HCT116 (cell line): ENCODE data around the gene SLC25A29. TPM values are rescaled to one million over a fixed set of nuclear protein-coding genes. Genes with fewer than 3 reads are reported as not detected.

Source experiments
- ATAC-seq: fragments of 200-7000 bp; cut with Tn5 transposase; 2 replicates; pipeline ENCODE4 v1.9.1; 2020; ENCODE audit warnings: mild to moderate bottlenecking, moderate library complexity
- BruUV-seq: library from RNA; stranded (reverse); fragments of 400-500 nt; replicated peaks from 2 replicates; lab custom pipeline; 2021; lab: Mats Ljungman, UMichigan
- CTCF ChIA-PET: fragments of 300-600 bp; sonication (Branson Sonifier 250); formaldehyde crosslinking; loops from one replicate; lab custom pipeline; 2021; ENCODE audit warnings: antibody characterized with exemption; lab: Charles Lee
- POLR2A ChIA-PET: fragments of 300-600, 350-600 bp; sonication (Branson Sonifier 250); formaldehyde crosslinking; loops from one replicate; lab custom pipeline; 2021; ENCODE audit warnings: antibody characterized with exemption; lab: Charles Lee
- RAD21 ChIA-PET, 2 experiments: fragments of 300-600 bp; sonication (Branson Sonifier 250); formaldehyde crosslinking; loops; one replicate each; lab custom pipeline; 2023; ENCODE audit warnings: low total read pairs in 2 of 2; ENCODE audit not compliant: uncharacterized antibody in 2 of 2, unreplicated experiment in 2 of 2, low non-redundant PET in 1 of 2; lab: Charles Lee
- DNase-seq: peaks from one replicate; pipeline ENCODE4 v3.0.0-alpha.2; 2010; ENCODE audit warnings: low read depth, low spot score
- H2AFZ ChIP-seq: fragments of 200-600 bp; shearing (Covaris generic), sonication (generic); 2 replicates; pipeline ENCODE4 v1.6.1; 2017; ENCODE audit warnings: low read depth, mixed run types, mixed read lengths, antibody characterized with exemption, low read length; ENCODE audit not compliant: poor library complexity, severe bottlenecking
- H3K27ac ChIP-seq: 2 replicates; pipeline ENCODE4 v1.5.1; 2012; ENCODE audit warnings: low read depth, low read length
- H3K27me3 ChIP-seq: fragments of 200-600 bp; sonication (generic); 2 replicates; pipeline ENCODE4 v1.6.1; 2016; ENCODE audit warnings: mixed run types, low read length, mixed read lengths; ENCODE audit not compliant: insufficient read depth
- H3K36me3 ChIP-seq, 2 experiments: fragments of 200-500 bp in 1 of 2; fragments of 200-600 bp in 1 of 2; sonication (Bioruptor generic) in 1 of 2; sonication (generic) in 1 of 2; 2 replicates each; pipeline versions ENCODE4 v1.5.1 to v1.6.1; 2014 to 2016; ENCODE audit warnings: low read length in 2 of 2, inconsistent platforms in 1 of 2, mixed read lengths in 1 of 2, mixed run types in 1 of 2; ENCODE audit not compliant: insufficient read depth in 2 of 2, control insufficient read depth in 1 of 2
- H3K4me1 ChIP-seq, 2 experiments: fragments of 200-600 bp in 1 of 2; sonication (generic) in 1 of 2; 2 replicates each; pipeline versions ENCODE4 v1.5.1 to v1.6.1; 2012 to 2017; ENCODE audit warnings: low read length in 2 of 2, inconsistent platforms in 1 of 2, mild to moderate bottlenecking in 1 of 2, mixed read lengths in 1 of 2, mixed run types in 1 of 2, moderate library complexity in 1 of 2; ENCODE audit not compliant: insufficient read depth in 2 of 2, control insufficient read depth in 1 of 2
- H3K4me2 ChIP-seq: fragments of 200-600 bp; sonication (generic); 2 replicates; pipeline ENCODE4 v1.6.1; 2017; ENCODE audit warnings: mixed run types, low read length, mixed read lengths
- H3K4me3 ChIP-seq, 2 experiments: fragments of 200-600 bp in 1 of 2; sonication (generic) in 1 of 2; replicated peaks in 1 of 2; 2 replicates each; pipeline ENCODE4 v1.5.1; 2011 to 2016; ENCODE audit warnings: low read length in 2 of 2, control low read depth in 1 of 2, low read depth in 1 of 2, mild to moderate bottlenecking in 1 of 2, mixed read lengths in 1 of 2, mixed run types in 1 of 2
- H3K79me2 ChIP-seq: fragments of 200-600 bp; sonication (generic); 2 replicates; pipeline ENCODE4 v1.6.1; 2017; ENCODE audit warnings: mild to moderate bottlenecking, mixed run types, low read length, moderate library complexity, mixed read lengths; ENCODE audit not compliant: insufficient read depth
- H3K9ac ChIP-seq: fragments of 200-600 bp; sonication (generic); 2 replicates; pipeline ENCODE4 v1.6.1; 2016; ENCODE audit warnings: low read length, mixed read lengths
- H3K9me2 ChIP-seq: fragments of 200-600 bp; sonication (generic), shearing (Covaris generic); 2 replicates; pipeline ENCODE4 v1.6.1; 2017; ENCODE audit warnings: mixed run types, mild to moderate bottlenecking, moderate library complexity; ENCODE audit not compliant: insufficient read depth
- H3K9me3 ChIP-seq, 2 experiments: fragments of 200-500 bp in 1 of 2; fragments of 200-600 bp in 1 of 2; sonication (Bioruptor generic) in 1 of 2; sonication (generic) in 1 of 2; 2 replicates each; pipeline ENCODE4 v1.6.1; 2014 to 2017; ENCODE audit warnings: low read length in 2 of 2, mixed read lengths in 2 of 2, inconsistent platforms in 1 of 2, low read depth in 1 of 2, mild to moderate bottlenecking in 1 of 2, mixed run types in 1 of 2, moderate library complexity in 1 of 2; ENCODE audit not compliant: control insufficient read depth in 1 of 2, insufficient read depth in 1 of 2
- H4K20me1 ChIP-seq: fragments of 200-600 bp; sonication (generic), shearing (Covaris generic); 2 replicates; pipeline ENCODE4 v1.6.1; 2017; ENCODE audit warnings: mixed run types, mild to moderate bottlenecking, moderate library complexity; ENCODE audit not compliant: insufficient read depth
- ATF3 ChIP-seq: IDR thresholded peaks from 2 replicates; pipeline ENCODE4 v1.6.1; 2012
- CTCF ChIP-seq, 3 experiments: fragments of 200-600 bp in 1 of 3; sonication (generic) in 1 of 3; IDR thresholded peaks in 2 of 3; conservative IDR thresholded peaks in 1 of 3; 2 replicates each; pipeline ENCODE4 v1.5.1; 2012 to 2017; ENCODE audit warnings: low read depth in 2 of 3, low read length in 2 of 3, antibody characterized with exemption in 1 of 3, borderline replicate concordance in 1 of 3, control low read depth in 1 of 3, mild to moderate bottlenecking in 1 of 3, mixed read lengths in 1 of 3, mixed run types in 1 of 3, moderate library complexity in 1 of 3; ENCODE audit not compliant: insufficient read depth in 1 of 3
- EGR1 ChIP-seq: IDR thresholded peaks from 2 replicates; pipeline ENCODE4 v1.6.1; 2012; ENCODE audit warnings: low read depth
- ELF1 ChIP-seq: IDR thresholded peaks from 2 replicates; pipeline ENCODE4 v1.6.1; 2012; ENCODE audit warnings: low read depth, borderline replicate concordance
- EZH2 ChIP-seq: fragments of 200-600 bp; sonication (generic); IDR thresholded peaks from 2 replicates; pipeline ENCODE4 v1.6.1; 2017; ENCODE audit warnings: antibody characterized with exemption, mixed run types
- EZH2phosphoT487 ChIP-seq: fragments of 200-600 bp; IDR thresholded peaks from 2 replicates; pipeline ENCODE4 v1.6.1; 2018; ENCODE audit warnings: antibody characterized with exemption, borderline replicate concordance
- POLR2A ChIP-seq: IDR thresholded peaks from 2 replicates; pipeline ENCODE4 v1.7.0; 2011; ENCODE audit warnings: borderline replicate concordance; ENCODE audit not compliant: insufficient read depth, insufficient read length; ENCODE audit errors: extremely low read depth
- POLR2AphosphoS5 ChIP-seq: IDR thresholded peaks from 2 replicates; pipeline ENCODE4 v1.6.1; 2011; ENCODE audit warnings: mild to moderate bottlenecking, low read depth, low read length, moderate library complexity
- REST ChIP-seq: IDR thresholded peaks from 2 replicates; pipeline ENCODE4 v1.6.1; 2012; ENCODE audit warnings: low read depth
- SIN3A ChIP-seq: IDR thresholded peaks from 2 replicates; pipeline ENCODE4 v1.6.1; 2012; ENCODE audit warnings: low read depth
- SP1 ChIP-seq: IDR thresholded peaks from 2 replicates; pipeline ENCODE4 v1.6.1; 2012; ENCODE audit warnings: low read depth
- SRF ChIP-seq: IDR thresholded peaks from 2 replicates; pipeline ENCODE4 v1.6.1; 2012; ENCODE audit warnings: low read depth
- TCF7L2 ChIP-seq: IDR thresholded peaks from 2 replicates; pipeline ENCODE4 v1.7.0; 2011; ENCODE audit warnings: borderline replicate concordance, inconsistent platforms; ENCODE audit not compliant: insufficient read depth, insufficient read length; ENCODE audit errors: extremely low read depth
- YY1 ChIP-seq: IDR thresholded peaks from 2 replicates; pipeline ENCODE4 v1.6.1; 2011; ENCODE audit warnings: low read length, low read depth, moderate library complexity, mild to moderate bottlenecking; ENCODE audit not compliant: insufficient replicate concordance; ENCODE audit errors: extremely low read depth
- ZBTB33 ChIP-seq: IDR thresholded peaks from 2 replicates; pipeline ENCODE4 v1.6.1; 2011; ENCODE audit warnings: mild to moderate bottlenecking, low read length, moderate library complexity; ENCODE audit not compliant: insufficient replicate concordance; ENCODE audit errors: extremely low read depth
- ZNF274 ChIP-seq: fragments of 200-500 bp; sonication (Bioruptor generic); IDR thresholded peaks from 2 replicates; pipeline ENCODE4 v1.6.1; 2014; ENCODE audit warnings: mild to moderate bottlenecking, low read depth, low read length, inconsistent platforms
- intact Hi-C: fragments of 100-400 bp; cut with micrococcal nuclease; formaldehyde crosslinking; loops from 2 replicates; pipeline ENCODE4 v1.10.0; 2022
- total RNA-seq: library from RNA; stranded (reverse); gene quantifications from one replicate; pipeline ENCODE4 v1.2.1, GENCODE V29; 2021; ENCODE audit not compliant: unreplicated experiment

Gene SLC25A29
- total RNA-seq, 1 experiment from 2014 or later = 38.7 TPM

GRCh38 chr14:100332071-100332639 lies 25.9 kb upstream of the SLC25A29 start:
- no peak for ATAC-seq
- intact Hi-C loops = no loop called here
- CTCF ChIA-PET = no interaction called here
- RAD21 ChIA-PET = no interaction called here
- peaks cover 0 to 5% of the 10 kb centered on the region in 2 experiments; a peak in 1 of 4 replicates for H3K36me3 ChIP-seq
- no peaks in the 10 kb centered on the region for H3K27me3 ChIP-seq
- no peak for DNase-seq
- no peaks in the 10 kb centered on the region for H3K9me2 ChIP-seq
- H3K4me1 ChIP-seq = no peaks in the 10 kb centered on the region
- no peaks in the 10 kb centered on the region for H4K20me1 ChIP-seq
- no peak overlapping the region for H2AFZ ChIP-seq
- TF ChIP-seq EGR1 (no peak), TCF7L2 (no peak), EZH2phosphoT487 (no peak), SRF (no peak), POLR2A (no peak), REST (no peak), SP1 (no peak), EZH2 (no peak), ZBTB33 (no peak), CTCF (IDR thresholded peaks at IDR 0.05 in 2 of 3, conservative IDR thresholded peaks at IDR 0.05 in 1 of 3; ENCODE audit: borderline replicate concordance in 1 of 3, insufficient read depth in 1 of 3, low read depth in 2 of 3, low read length in 2 of 3) (no peak), ATF3 (no peak), SIN3A (no peak), YY1 (no peak), POLR2AphosphoS5 (no peak), ELF1 (no peak), ZNF274 (no peak)
- H3K27ac ChIP-seq = no peak overlapping the region
- H3K9ac ChIP-seq = no peak overlapping the region
- POLR2A ChIA-PET = no interaction called here
- no peaks in the 10 kb centered on the region for H3K9me3 ChIP-seq
- no peak overlapping the region for H3K4me3 ChIP-seq
- no TSS peak for BruUV-seq
- no peak overlapping the region for H3K4me2 ChIP-seq
- no peaks in the 10 kb centered on the region for H3K79me2 ChIP-seq
